Measurements from ENCODE around the gene NRG3. TPM values are rescaled to one million over a fixed set of nuclear protein-coding genes. Genes with fewer than 3 reads are reported as not detected.

Gene NRG3
- total RNA-seq, 1 experiment from 2014 or later = not detected

DNA sequence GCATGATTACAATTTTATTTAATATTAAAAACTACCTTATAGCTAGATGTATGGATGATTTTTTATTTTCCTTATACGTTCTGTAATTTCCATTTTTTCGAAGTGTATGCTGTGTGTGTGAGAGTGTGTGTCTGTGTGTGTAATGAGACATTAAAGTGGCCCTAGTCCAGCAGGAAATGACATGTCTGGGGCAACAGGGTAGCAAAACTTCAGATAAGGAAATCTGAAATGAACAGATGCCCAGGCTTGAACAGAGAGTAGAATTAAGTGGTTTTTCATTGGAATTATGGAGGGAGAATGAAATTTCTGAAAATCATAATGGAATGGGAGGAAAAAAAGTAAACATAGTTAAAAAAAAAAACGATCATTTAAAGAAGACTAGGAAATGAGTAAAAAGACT is 200.6 kb downstream of the NRG3 start (continued):
- TF ChIP-seq EZH2phosphoT487 (IDR thresholded peaks at IDR 0.05; ENCODE audit: borderline replicate concordance) (no peak), EGR1 (IDR thresholded peaks at IDR 0.05; ENCODE audit: low read depth) (no peak), RAD21 (IDR thresholded peaks at IDR 0.05; ENCODE audit: low read depth) (no peak), YY1 (IDR thresholded peaks at IDR 0.05; ENCODE audit: extremely low read depth, insufficient replicate concordance, low read depth, low read length) (no peak), SIN3A (IDR thresholded peaks at IDR 0.05; ENCODE audit: low read depth) (no peak)

DNA sequence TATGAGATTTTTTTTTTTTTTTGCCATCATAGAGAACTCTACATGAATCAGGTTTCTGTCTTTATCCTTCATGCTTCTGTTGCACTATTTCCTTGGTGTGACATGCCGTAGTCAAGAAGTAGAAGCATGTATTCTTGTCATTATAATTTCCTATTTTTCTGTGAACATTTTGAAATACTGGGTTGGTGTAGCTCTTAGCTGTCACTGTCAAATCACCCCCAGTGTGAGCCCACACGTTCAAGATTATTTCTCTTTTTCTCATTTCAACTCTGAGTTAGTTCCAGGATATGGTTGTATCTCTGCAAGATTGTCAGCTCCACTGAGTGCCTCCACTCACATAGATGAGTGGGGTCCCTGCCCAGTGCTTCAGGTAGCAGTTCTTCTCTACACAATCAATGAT is 209.5 kb downstream of the NRG3 start:
- RAD21 ChIA-PET (ENCODE audit: low non-redundant PET in 1 of 2, low total read pairs in 2 of 2, uncharacterized antibody in 2 of 2, unreplicated experiment in 2 of 2) = no interaction called here
- no TSS peak for BruUV-seq (replicated peaks)

More for the DNA sequence above, 209.5 kb downstream of the NRG3 start:
- ATAC-seq (no peak), DNase-seq (ENCODE audit: low read depth, low spot score) (no peak)
- H3K36me3 ChIP-seq (ENCODE audit: control insufficient read depth in 1 of 2, insufficient read depth in 2 of 2, low read length in 2 of 2) = no peaks in the 10 kb centered on the region
- CTCF ChIA-PET = no interaction called here
- POLR2A ChIA-PET = no interaction called here
- H3K27ac ChIP-seq (ENCODE audit: low read depth, low read length) = no peak overlapping the region
- H3K4me2 ChIP-seq (ENCODE audit: low read length) = no peak overlapping the region
- no peaks in the 10 kb centered on the region for H4K20me1 ChIP-seq (ENCODE audit: insufficient read depth)
- intact Hi-C loops (cut with micrococcal nuclease) = no loop called here
- TF ChIP-seq, protein P1, sequence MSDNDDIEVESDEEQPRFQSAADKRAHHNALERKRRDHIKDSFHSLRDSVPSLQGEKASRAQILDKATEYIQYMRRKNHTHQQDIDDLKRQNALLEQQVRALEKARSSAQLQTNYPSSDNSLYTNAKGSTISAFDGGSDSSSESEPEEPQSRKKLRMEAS (IDR thresholded peaks at IDR 0.05) = no peak
- TF ChIP-seq EZH2phosphoT487 (IDR thresholded peaks at IDR 0.05; ENCODE audit: borderline replicate concordance) = no peak
- TF ChIP-seq, protein P2, sequence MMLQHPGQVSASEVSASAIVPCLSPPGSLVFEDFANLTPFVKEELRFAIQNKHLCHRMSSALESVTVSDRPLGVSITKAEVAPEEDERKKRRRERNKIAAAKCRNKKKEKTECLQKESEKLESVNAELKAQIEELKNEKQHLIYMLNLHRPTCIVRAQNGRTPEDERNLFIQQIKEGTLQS (IDR thresholded peaks at IDR 0.05) = no peak
- no peak for TF ChIP-seq ZFX (IDR thresholded peaks at IDR 0.05)
- TF ChIP-seq SP1 (IDR thresholded peaks at IDR 0.05; ENCODE audit: low read depth) = no peak
- TF ChIP-seq CEBPB (IDR thresholded peaks at IDR 0.05; ENCODE audit: low read depth) = no peak
- TF ChIP-seq SIN3A (IDR thresholded peaks at IDR 0.05; ENCODE audit: low read depth) = no peak
- TF ChIP-seq, protein P3, sequence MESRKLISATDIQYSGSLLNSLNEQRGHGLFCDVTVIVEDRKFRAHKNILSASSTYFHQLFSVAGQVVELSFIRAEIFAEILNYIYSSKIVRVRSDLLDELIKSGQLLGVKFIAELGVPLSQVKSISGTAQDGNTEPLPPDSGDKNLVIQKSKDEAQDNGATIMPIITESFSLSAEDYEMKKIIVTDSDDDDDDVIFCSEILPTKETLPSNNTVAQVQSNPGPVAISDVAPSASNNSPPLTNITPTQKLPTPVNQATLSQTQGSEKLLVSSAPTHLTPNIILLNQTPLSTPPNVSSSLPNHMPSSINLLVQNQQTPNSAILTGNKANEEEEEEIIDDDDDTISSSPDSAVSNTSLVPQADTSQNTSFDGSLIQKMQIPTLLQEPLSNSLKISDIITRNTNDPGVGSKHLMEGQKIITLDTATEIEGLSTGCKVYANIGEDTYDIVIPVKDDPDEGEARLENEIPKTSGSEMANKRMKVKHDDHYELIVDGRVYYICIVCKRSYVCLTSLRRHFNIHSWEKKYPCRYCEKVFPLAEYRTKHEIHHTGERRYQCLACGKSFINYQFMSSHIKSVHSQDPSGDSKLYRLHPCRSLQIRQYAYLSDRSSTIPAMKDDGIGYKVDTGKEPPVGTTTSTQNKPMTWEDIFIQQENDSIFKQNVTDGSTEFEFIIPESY (IDR thresholded peaks at IDR 0.05; ENCODE audit: extremely low read depth, insufficient replicate concordance, low read length) = no peak
- TF ChIP-seq RAD21 (IDR thresholded peaks at IDR 0.05; ENCODE audit: low read depth) = no peak
- TF ChIP-seq, protein P4, sequence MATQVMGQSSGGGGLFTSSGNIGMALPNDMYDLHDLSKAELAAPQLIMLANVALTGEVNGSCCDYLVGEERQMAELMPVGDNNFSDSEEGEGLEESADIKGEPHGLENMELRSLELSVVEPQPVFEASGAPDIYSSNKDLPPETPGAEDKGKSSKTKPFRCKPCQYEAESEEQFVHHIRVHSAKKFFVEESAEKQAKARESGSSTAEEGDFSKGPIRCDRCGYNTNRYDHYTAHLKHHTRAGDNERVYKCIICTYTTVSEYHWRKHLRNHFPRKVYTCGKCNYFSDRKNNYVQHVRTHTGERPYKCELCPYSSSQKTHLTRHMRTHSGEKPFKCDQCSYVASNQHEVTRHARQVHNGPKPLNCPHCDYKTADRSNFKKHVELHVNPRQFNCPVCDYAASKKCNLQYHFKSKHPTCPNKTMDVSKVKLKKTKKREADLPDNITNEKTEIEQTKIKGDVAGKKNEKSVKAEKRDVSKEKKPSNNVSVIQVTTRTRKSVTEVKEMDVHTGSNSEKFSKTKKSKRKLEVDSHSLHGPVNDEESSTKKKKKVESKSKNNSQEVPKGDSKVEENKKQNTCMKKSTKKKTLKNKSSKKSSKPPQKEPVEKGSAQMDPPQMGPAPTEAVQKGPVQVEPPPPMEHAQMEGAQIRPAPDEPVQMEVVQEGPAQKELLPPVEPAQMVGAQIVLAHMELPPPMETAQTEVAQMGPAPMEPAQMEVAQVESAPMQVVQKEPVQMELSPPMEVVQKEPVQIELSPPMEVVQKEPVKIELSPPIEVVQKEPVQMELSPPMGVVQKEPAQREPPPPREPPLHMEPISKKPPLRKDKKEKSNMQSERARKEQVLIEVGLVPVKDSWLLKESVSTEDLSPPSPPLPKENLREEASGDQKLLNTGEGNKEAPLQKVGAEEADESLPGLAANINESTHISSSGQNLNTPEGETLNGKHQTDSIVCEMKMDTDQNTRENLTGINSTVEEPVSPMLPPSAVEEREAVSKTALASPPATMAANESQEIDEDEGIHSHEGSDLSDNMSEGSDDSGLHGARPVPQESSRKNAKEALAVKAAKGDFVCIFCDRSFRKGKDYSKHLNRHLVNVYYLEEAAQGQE (IDR thresholded peaks at IDR 0.05; ENCODE audit: low read depth) = no peak
- TF ChIP-seq EZH2 (IDR thresholded peaks at IDR 0.05) = no peak
- TF ChIP-seq YY1 (IDR thresholded peaks at IDR 0.05; ENCODE audit: extremely low read depth, insufficient replicate concordance, low read depth, low read length) = no peak
- no peak for TF ChIP-seq ZNF274 (IDR thresholded peaks at IDR 0.05; ENCODE audit: low read depth, low read length)
- no peak for TF ChIP-seq EGR1 (IDR thresholded peaks at IDR 0.05; ENCODE audit: low read depth)
- TF ChIP-seq SRF (IDR thresholded peaks at IDR 0.05; ENCODE audit: low read depth) = no peak
- H3K79me2 ChIP-seq (ENCODE audit: insufficient read depth, low read length) = no peaks in the 10 kb centered on the region
- H3K4me3 ChIP-seq (replicated peaks in 1 of 2; ENCODE audit: low read depth in 1 of 2, low read length in 2 of 2) = no peak overlapping the region
- H2AFZ ChIP-seq (ENCODE audit: low read depth, low read length, poor library complexity, severe bottlenecking) = no peak overlapping the region
- no peak overlapping the region for H3K9ac ChIP-seq (ENCODE audit: low read length)
- no peaks in the 10 kb centered on the region for H3K4me1 ChIP-seq (ENCODE audit: control insufficient read depth in 1 of 2, insufficient read depth in 2 of 2, low read length in 2 of 2)
- H3K27me3 ChIP-seq (ENCODE audit: insufficient read depth, low read length) = no peaks in the 10 kb centered on the region
- H3K9me2 ChIP-seq (ENCODE audit: insufficient read depth) = no peaks in the 10 kb centered on the region
- peaks cover 12 to 31% of the 10 kb centered on the region in 2 experiments; a peak in 2 of 4 replicates for H3K9me3 ChIP-seq (ENCODE audit: control insufficient read depth in 1 of 2, insufficient read depth in 1 of 2, low read depth in 1 of 2, low read length in 2 of 2)
